Vagina (tissue), 2 donors: ENCODE measurements around the gene ACSF3.

ENCODE experiments used
- CTCF ChIP-seq, 3 experiments: fragments of 450-650 bp in 2 of 3; fragments of 200-600 bp in 1 of 3; sonication (generic) in 1 of 3; IDR thresholded peaks; one replicate each; pipeline ENCODE4 v1.5.1; 2017 to 2019; ENCODE audit warnings: antibody characterized with exemption in 3 of 3, mild to moderate bottlenecking in 2 of 3, moderate library complexity in 2 of 3
- POLR2AphosphoS5 ChIP-seq, 2 donors: sonication (generic); formaldehyde crosslinking; IDR thresholded peaks; one replicate each; pipeline ENCODE4 v1.9.0; 2017; ENCODE audit warnings: antibody characterized with exemption in 2 of 2, mild to moderate bottlenecking in 2 of 2, low read depth in 1 of 2; ENCODE audit not compliant: insufficient read depth in 1 of 2

GRCh38 chr16:89145406-89146161 lies 51.9 kb downstream of the ACSF3 start:
- TF ChIP-seq CTCF (IDR thresholded peaks at IDR 0.05) (no peak), POLR2AphosphoS5 (IDR thresholded peaks at IDR 0.05; ENCODE audit: insufficient read depth in 1 of 2, low read depth in 1 of 2) (no peak)
